HepG2 (cell line): Measurements from ENCODE around the gene HIVEP2.

Experiments used
- ARID4A ChIP-seq: sonication (generic); formaldehyde crosslinking; IDR thresholded peaks from 2 replicates; pipeline ENCODE4 v1.5.0; 2020; ENCODE audit warnings: mild to moderate bottlenecking, missing genetic modification reagents, borderline replicate concordance
- CHD2 ChIP-seq: IDR thresholded peaks from 2 replicates; pipeline ENCODE4 v1.6.1; 2011; ENCODE audit warnings: low read depth, low read length, improper control_type of control experiment
- NCOA5 ChIP-seq: sonication (generic); formaldehyde crosslinking; IDR thresholded peaks from 2 replicates; pipeline ENCODE4 v1.4.0; 2020; ENCODE audit warnings: missing genetic modification reagents
- POLR2A ChIP-seq, 2 experiments: IDR thresholded peaks; 2 replicates each; pipeline ENCODE4 v1.6.1; 2011; ENCODE audit warnings: low read depth in 2 of 2, low read length in 2 of 2, mild to moderate bottlenecking in 1 of 2, moderate library complexity in 1 of 2; ENCODE audit not compliant: insufficient read depth in 1 of 2
- RAD21 ChIP-seq: fragments of 450-650 bp; formaldehyde crosslinking; IDR thresholded peaks from 2 replicates; pipeline ENCODE4 v1.5.0; 2020; ENCODE audit warnings: mild to moderate bottlenecking
- ZNF143 ChIP-seq: sonication (generic); formaldehyde crosslinking; IDR thresholded peaks from 2 replicates; pipeline ENCODE4 v1.4.0; 2020; ENCODE audit warnings: missing genetic modification reagents
- ZNF274 ChIP-seq: sonication (generic); formaldehyde crosslinking; IDR thresholded peaks from 2 replicates; pipeline ENCODE4 v1.5.1; 2020; ENCODE audit warnings: mild to moderate bottlenecking, missing genetic modification reagents
- ZNF326 ChIP-seq: sonication (generic); formaldehyde crosslinking; IDR thresholded peaks from 2 replicates; pipeline ENCODE4 v1.4.0; 2020; ENCODE audit warnings: missing genetic modification reagents, borderline replicate concordance
- TF ChIP-seq, protein P1 (sequence below): sonication (generic); formaldehyde crosslinking; IDR thresholded peaks from 2 replicates; pipeline ENCODE4 v1.4.0; 2020; ENCODE audit warnings: low read depth, mild to moderate bottlenecking, missing genetic modification reagents

DNA sequence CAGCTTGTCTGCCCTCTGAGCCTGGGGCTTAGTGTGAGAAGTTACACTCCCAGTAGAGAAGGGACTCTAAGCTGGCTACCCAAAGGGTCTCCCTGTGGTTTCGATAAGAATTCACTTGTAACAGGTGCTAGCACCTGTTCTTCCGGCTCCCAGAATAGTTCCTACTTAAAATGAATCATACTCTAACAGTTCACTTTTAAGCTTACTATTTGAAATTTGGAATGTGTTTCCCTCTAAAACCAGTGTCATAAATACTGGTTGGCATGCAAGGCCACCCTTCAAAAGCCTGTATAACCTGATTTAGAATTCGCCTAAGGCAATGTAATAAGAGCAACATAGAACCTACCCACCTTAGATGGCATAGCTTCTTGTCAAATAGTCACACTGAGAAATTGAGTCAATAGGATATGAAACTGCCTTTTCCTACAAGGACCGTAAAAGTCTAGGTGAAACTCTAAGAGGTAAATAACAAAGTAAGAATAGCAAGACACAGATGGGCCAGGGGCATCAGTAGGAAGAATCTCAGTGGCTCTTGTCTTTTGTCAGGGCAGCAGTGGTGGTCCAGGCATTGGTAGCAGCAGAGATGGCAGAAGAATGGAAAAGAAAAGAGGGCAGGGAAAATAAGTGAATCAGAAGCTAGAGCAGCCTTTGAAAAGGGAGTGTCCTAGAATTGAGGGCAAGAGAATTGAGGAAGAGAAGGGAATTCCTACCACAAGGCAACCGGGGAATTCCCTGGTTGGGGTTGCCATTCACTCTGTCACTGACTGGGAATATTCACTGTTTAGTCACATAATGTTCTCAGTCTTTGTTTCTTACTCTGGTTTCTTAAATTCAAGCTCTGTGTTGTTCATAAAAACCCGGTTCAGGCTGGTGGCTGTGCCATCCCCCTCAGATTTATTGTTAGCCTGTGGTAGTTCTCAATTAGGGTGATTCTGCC, 91.5 kb downstream of the HIVEP2 start:
- TF ChIP-seq, protein P1, sequence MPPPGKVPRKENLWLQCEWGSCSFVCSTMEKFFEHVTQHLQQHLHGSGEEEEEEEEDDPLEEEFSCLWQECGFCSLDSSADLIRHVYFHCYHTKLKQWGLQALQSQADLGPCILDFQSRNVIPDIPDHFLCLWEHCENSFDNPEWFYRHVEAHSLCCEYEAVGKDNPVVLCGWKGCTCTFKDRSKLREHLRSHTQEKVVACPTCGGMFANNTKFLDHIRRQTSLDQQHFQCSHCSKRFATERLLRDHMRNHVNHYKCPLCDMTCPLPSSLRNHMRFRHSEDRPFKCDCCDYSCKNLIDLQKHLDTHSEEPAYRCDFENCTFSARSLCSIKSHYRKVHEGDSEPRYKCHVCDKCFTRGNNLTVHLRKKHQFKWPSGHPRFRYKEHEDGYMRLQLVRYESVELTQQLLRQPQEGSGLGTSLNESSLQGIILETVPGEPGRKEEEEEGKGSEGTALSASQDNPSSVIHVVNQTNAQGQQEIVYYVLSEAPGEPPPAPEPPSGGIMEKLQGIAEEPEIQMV (CRISPR knock-in tag): no peak
- no peak for TF ChIP-seq CHD2
- TF ChIP-seq NCOA5: no peak
- TF ChIP-seq ARID4A (CRISPR knock-in tag): no peak
- TF ChIP-seq POLR2A (IDR thresholded peaks at IDR 0.05; ENCODE audit: insufficient read depth in 1 of 2, low read depth in 2 of 2, low read length in 2 of 2): no peak
- TF ChIP-seq ZNF143 (CRISPR knock-in tag): no peak
- no peak for TF ChIP-seq ZNF326 (CRISPR knock-in tag)
- TF ChIP-seq RAD21 (CRISPR knock-in tag): no peak
- no peak for TF ChIP-seq ZNF274 (CRISPR knock-in tag)
